Hematopoietic multipotent progenitor cell treated with erythropoietin and hydrocortisone succinate and interleukin-3 and kit ligand, for 15 days (in vitro differentiated cells): ENCODE data around the gene RNF215.

Source experiments
- DNase-seq: peaks from one replicate; pipeline ENCODE4 v3.0.0-alpha.2; 2015; ENCODE audit warnings: low spot score

Gene RNF215

DNA sequence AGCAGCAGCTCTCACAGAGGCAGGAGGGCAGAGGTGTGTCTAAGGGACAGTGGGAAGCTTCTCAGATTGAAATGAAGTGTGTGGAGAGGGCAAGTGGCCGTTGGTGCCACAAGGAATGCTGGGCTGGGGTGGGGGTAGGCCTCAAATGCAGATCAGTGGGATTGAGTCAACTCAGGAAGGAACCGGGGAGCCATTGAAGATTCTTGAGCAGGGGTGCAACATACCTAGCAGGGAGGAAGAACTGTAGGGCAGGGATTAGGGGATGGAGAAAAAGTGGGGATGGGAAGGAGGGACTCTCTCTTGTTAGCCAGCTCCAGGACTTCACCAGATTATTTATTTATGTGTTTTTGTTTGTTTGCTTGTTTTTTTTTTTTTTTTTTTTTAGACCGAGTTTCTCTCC lies 6.7 kb upstream of the RNF215 start:
- DNase-seq, result no peak

DNA sequence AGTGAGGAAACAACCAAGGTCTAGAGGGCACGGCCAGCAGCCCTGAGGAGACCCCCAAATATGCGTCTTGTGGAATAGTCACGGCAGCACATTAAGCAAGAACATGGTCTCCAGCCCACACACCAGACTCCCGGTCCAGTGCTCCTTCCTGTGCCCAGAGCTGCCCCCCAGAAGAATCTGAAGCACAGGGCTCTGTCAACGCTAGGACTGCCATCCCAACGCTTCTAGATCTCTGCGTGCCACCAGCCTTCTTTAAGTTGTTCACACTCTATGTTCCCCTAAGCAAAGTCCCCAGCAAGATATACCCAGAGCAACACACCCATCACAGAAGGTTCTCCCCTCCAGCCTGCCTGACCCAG lies 6.1 kb upstream of the RNF215 start:
- no peak for DNase-seq

DNA sequence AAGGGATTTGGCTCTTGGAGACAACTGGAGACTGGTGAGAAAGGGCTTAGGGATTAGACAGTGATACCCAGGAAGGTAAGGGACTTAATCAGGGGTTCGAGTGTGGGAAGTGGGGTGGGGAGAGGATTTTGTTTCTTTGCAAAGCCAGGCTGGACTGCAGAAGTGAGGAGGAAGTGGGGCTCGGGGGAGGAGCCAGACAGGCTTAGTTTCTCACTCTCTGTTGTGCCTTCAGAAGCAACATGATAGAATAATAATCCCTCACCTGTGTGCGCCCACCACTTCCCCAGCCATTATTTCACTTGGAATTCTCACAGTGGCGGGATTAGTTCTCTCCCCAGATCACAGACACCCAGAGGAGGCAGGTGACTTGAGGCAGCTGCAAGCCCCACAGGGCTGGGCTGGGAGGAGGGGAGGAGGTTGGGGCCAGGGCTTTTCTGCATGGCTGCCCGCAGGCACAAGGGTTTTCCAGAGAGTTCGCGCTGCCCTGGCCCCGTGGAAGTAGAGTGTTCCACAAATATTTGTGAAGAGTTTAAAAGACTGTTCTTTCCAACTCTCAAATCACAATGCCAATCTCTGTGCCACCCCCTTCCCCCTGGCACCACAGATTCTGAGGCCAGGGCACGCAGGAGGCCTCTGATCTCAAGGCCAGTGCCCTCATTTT lies 5.6 kb upstream of the RNF215 start:
- DNase-seq, result no peak

- DNase-seq, result peak; percentile 87
Measured at GRCh38 chr22:30390974-30391691, 3.9 kb upstream of the RNF215 start.

DNA sequence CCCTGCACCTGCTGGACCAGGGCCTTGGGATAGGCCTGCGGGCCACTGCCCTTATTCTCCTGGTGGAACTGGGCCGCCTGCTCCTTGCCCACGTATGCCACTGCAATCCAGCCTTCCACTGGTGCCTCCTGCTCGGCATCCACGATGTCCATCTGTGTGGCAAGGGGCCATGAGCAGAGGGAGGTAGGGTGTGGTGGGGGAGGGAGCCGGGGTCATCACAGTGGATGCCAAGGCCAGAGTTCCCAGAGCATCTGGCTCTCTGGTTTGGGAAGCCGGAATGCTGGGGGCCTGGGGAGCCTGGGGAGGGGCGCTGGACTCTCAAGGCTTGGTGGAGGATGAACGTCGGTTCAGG lies 627 bp downstream of the RNF215 start:
- DNase-seq, result no peak

- no peak for DNase-seq
Measured at GRCh38 chr22:30385942-30386341, 1.3 kb downstream of the RNF215 start.

GRCh38 chr22:30383061-30383460 lies 4.2 kb downstream of the RNF215 start:
- DNase-seq, result no peak

DNA sequence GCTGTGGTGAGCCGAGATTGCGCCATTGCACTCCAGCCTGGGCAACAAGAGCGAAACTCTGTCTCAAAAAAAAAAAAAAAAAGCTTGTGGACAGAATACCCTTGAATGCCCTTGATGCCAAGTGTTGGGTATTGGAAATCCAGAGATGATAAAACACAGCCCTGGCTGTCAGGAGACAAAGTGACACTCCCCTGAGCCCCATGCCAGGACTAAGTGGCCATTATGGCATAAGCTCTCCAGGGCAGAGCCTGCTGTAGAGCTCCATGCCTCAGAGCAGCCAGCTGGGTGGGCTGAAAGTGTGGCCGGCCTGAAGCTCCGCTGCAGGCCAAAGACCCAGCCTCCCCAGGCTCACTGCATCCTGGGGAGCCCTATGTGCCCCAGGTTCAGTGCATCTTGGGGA lies 4.9 kb downstream of the RNF215 start:
- no peak for DNase-seq

- no peak for DNase-seq
Measured at GRCh38 chr22:30381264-30381663, 5.9 kb downstream of the RNF215 start.

DNA sequence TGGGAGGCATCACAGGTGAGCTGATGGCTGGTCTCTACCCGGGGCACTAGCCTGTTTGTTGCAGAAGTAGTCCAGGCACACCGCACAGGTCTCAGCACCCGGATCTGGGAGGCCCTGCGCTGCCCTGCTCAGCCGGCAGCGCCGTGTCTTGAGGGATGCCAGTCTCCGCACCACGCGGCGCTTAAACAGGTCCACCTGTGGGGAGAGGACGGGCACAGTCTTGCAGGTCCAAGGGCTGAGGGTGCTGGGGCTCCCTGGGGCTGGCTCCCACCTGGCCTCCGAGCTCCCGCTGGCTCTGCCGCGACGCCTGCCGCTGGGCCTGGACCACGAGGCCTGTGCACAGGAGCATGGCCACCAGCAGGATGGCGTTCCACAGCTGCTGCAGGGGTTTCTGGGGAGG lies 7.2 kb downstream of the RNF215 start:
- DNase-seq, result no peak

DNA sequence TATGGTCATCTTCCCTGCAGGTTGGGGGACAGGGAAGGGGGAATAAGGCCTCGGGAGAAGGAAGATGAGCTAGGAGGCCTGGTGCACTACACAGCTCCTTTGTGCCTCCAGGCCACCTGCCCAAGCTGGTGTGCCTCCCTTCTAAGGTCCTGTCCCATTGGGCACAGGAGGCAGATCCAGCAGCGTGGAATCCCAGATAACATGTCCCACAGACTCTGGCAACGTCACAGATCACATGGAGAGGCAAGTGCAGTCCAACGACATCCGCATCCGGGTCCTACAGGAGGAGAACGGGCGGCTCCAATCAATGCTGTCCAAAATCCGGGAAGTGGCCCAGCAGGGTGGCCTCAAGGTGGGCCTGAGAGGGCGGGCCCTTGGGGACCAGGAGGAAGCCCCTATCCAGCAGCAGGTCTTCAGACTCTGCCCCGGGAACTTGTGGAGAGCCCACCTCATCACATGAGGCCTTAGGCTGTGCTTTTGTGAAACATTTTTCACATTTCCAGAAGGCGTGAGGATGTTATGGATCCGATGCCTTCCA lies 11.8 kb downstream of the RNF215 start:
- no peak for DNase-seq

GRCh38 chr22:30373331-30374325 lies 13.6 kb downstream of the RNF215 start:
- DNase-seq, result no peak

- no peak for DNase-seq
Measured at GRCh38 chr22:30372915-30373314, 14.3 kb downstream of the RNF215 start.

GRCh38 chr22:30371981-30372380 lies 15.2 kb downstream of the RNF215 start:
- no peak for DNase-seq

GRCh38 chr22:30371321-30371720 lies 15.9 kb downstream of the RNF215 start:
- DNase-seq, result no peak

GRCh38 chr22:30370641-30371230 lies 16.5 kb downstream of the RNF215 start:
- no peak for DNase-seq

DNA sequence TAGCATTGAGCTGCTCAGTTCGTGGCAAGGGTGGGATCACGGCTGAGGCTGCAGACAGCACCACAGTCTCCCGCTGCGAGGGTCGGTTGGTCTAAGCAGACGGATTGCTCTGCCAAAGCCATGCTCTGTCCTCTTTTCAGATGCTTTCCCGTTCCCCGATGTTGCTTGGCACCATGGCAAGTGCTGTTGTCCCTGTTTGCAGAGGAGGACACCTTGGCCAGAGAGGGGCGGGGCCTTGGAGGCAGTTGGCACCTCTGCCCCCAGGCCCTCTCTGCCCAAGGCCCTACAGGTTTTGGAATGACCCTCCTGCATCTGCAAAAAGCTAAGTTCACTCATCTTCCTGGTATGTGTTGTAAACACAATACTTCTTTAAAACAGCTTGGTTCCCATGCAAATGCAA lies 18.8 kb downstream of the RNF215 start:
- no peak for DNase-seq

DNA sequence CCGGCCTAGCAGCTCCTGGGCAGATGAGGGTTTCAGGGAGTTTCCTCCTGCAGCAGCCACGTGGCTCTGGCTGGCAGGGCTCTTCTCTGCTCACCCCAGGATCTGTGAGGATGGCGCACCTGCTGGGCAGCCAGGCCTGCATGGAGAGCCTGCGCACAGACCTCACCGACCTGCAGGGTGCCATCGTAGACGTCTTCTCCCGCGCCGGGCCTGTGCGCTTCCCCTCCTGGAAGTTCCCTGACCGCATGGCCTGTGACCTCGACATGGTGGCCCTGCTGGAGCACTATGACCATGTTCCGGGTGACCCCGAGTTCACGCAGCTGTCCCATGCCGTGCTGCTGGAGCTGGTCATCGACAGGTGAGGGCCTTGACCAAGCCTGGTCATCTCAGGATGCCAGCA lies 21.3 kb downstream of the RNF215 start:
- no peak for DNase-seq

DNA sequence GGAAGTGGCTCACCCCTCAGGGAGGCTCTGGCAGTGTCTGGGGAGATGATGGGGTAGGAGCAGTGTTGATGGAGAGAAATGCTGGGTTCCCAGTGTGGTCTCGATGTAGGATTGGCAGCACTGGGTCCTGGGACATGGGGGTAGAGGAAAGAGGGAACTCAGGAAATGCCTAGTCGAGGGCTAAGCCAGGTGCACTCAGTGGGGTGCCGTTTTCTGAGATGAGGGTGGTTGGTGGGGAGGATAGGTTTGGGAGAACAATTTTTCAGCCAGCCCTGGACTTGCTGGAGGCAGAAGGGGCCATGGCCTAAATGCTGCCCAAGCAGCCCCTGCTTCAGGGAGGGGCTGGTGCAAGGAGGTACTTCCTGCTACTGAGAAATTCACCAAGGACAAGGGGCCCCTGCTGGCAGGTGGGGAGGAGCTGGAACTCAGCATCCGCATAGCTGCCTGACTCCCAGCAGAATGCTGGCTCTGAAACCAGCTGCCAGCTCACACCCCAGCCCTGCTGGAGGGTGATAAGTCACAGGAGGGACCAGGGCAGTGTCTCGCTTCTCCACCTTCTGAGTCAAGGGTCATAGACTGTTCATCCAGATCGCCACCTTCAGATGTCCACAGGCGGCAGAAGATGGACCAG lies 24.4 kb downstream of the RNF215 start:
- peak; percentile 88 for DNase-seq

DNA sequence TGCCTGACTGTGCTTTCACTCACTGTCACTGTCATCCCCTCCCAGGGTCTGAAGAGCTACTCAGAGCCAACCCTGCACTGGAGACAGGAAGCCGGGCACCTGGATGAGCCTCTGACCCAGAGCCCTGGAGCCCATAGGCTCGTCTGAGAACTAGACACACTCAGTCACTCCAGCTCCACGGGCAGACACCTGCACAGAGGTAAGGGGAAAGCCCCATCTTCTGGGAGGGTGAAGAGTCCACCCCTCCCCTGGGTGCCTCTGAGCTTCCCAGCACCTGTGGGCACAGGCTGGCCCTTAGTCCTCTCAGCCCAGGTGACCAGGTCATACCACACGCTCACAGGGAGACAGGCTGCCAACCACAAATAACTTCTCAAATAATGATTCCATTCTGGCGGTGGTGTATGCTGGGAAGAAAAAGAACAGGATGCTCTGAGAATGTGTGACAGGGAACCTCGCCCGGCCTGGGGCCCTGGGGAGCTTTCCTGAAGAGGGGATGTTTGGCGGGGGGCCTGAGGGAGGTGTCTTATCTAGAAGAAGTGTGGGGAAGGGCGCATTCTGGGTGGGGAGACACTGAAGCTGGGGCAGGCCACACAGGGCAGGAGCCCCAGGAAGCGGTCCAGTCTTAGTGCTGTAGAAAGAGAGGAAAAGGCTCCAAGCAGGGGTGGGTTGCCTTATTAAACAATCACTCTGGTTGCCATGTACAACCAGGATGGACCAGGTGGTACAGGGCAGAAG lies 25.1 kb downstream of the RNF215 start:
- peak; percentile 13 for DNase-seq

DNA sequence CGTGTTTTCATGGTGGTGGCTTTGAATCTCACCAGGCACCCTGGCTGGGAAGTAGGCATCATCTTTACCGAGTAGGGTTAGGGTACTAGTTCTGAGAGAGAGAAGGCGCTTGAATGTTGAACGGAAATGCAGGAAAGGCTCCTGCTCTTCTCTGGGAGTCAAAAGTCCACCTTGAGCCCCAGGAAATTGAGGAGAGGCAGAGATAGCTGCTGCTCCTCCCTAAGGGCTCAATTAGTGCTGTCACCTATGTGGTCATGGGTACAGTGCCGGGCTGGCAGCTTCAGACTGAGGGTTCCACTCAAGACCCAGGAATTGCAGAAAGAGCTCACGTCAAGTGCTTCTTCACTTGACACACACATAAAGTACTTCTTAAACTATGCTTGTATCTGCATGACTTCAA lies 28.7 kb downstream of the RNF215 start:
- DNase-seq, result no peak
